ENCODE data around the gene SETD4.
A peak's percentile ranks its signal among the peaks of the same experiment; 100 is the strongest.

Gene SETD4

GRCh38 chr21:36024782-36025181, 35.5 kb downstream of the SETD4 start:
- no peak for DNase-seq (ENCODE audit: low read depth)
- no peak overlapping the region for H3K4me3 ChIP-seq (ENCODE audit: low read depth, low read length)
- TF ChIP-seq, protein P1, sequence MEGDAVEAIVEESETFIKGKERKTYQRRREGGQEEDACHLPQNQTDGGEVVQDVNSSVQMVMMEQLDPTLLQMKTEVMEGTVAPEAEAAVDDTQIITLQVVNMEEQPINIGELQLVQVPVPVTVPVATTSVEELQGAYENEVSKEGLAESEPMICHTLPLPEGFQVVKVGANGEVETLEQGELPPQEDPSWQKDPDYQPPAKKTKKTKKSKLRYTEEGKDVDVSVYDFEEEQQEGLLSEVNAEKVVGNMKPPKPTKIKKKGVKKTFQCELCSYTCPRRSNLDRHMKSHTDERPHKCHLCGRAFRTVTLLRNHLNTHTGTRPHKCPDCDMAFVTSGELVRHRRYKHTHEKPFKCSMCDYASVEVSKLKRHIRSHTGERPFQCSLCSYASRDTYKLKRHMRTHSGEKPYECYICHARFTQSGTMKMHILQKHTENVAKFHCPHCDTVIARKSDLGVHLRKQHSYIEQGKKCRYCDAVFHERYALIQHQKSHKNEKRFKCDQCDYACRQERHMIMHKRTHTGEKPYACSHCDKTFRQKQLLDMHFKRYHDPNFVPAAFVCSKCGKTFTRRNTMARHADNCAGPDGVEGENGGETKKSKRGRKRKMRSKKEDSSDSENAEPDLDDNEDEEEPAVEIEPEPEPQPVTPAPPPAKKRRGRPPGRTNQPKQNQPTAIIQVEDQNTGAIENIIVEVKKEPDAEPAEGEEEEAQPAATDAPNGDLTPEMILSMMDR (IDR thresholded peaks at IDR 0.05; ENCODE audit: insufficient read depth, low read depth, low read length, missing control alignments): no peak

GRCh38 chr21:36023092-36023480, 37.2 kb downstream of the SETD4 start:
- no peak overlapping the region for H3K4me3 ChIP-seq (ENCODE audit: low read depth, low read length)
- DNase-seq (ENCODE audit: low read depth): no peak
- TF ChIP-seq, protein P1 (IDR thresholded peaks at IDR 0.05; ENCODE audit: insufficient read depth, low read depth, low read length, missing control alignments): no peak

- no peak for DNase-seq (ENCODE audit: low read depth)
Observed at GRCh38 chr21:36022427-36023091, 37.8 kb downstream of the SETD4 start.

DNA sequence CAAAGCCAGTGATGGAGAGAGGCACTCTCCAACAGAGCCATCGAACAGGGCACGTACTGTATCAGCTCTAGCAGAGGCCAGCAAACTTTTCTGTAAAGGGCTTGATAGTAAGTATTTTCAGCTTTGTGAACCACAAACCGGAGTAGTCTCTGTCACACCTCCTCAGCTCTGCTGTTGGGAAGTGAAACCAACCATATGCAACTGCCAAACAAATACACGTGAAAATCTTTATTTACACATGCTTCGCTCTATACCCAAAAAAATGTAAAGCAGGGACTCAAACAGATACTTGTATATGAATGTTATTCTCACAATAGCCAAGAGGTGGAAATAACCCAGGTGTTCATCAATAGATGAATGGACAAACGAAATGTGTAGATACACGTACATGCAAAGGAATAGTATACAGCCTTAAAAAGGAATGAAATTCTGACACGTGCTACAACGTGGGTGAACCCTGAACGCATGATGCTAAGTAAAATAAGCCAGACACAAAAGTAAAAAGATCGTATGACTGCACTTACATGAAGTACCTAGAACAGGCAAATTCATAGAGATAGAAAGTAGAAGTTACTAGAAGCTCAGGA, 39.0 kb downstream of the SETD4 start:
- TF ChIP-seq, protein P1 (IDR thresholded peaks at IDR 0.05; ENCODE audit: insufficient read depth, low read depth, low read length, missing control alignments): no peak
- peak; percentile 80 for DNase-seq (ENCODE audit: low read depth)

More at GRCh38 chr21:36022427-36023091, 37.8 kb downstream of the SETD4 start:
- H3K4me3 ChIP-seq (ENCODE audit: low read depth, low read length): no peak overlapping the region
- TF ChIP-seq, protein P1 (IDR thresholded peaks at IDR 0.05; ENCODE audit: insufficient read depth, low read depth, low read length, missing control alignments): no peak

GRCh38 chr21:36015045-36015444, 45.3 kb downstream of the SETD4 start:
- TF ChIP-seq, protein P1 (IDR thresholded peaks at IDR 0.05; ENCODE audit: insufficient read depth, low read depth, low read length, missing control alignments): no peak
- no peak overlapping the region for H3K4me3 ChIP-seq (ENCODE audit: low read depth, low read length)
- DNase-seq (ENCODE audit: low read depth): no peak

More for the DNA sequence above, 39.0 kb downstream of the SETD4 start:
- no peak overlapping the region for H3K4me3 ChIP-seq (ENCODE audit: low read depth, low read length)

DNA sequence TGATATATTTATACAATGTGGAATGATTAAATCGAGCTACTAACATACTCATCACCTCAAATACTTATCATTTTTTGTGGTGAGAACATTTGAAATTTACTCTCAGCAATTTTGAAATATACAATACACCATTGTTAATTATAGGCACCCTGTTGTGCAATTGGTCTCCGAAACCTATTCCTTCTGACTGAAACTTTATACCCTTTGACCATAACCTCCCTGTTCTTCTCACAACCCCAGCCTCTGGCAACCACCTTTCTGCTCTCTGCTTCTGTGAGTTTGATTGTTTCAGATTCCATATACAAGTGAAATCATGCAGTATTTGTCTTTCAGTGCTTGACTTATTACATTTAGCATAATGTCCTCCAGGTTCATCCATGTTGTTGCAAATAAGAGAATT, 49.5 kb downstream of the SETD4 start:
- no peak overlapping the region for H3K4me3 ChIP-seq (ENCODE audit: low read depth, low read length)
- DNase-seq (ENCODE audit: low read depth): no peak
- TF ChIP-seq, protein P1 (IDR thresholded peaks at IDR 0.05; ENCODE audit: insufficient read depth, low read depth, low read length, missing control alignments): no peak
